Germinal center (tissue), 1 donor: ENCODE results near the gene SLC4A1AP.
A peak's percentile ranks its signal among the peaks of the same experiment; 100 is the strongest.

Source experiments
- DNase-seq: peaks from one replicate; pipeline ENCODE4 v3.0.0; 2012; ENCODE audit warnings: mixed read lengths, low spot score

The SLC4A1AP gene

GRCh38 chr2:27721884-27722485 lies 58.3 kb downstream of the SLC4A1AP start:
- no peak for DNase-seq

GRCh38 chr2:27723372-27724144 lies 59.9 kb downstream of the SLC4A1AP start:
- DNase-seq = peak; percentile 48

- DNase-seq = no peak
Measured at GRCh38 chr2:27724191-27724590, 60.5 kb downstream of the SLC4A1AP start.

- DNase-seq = no peak
Measured at GRCh38 chr2:27724905-27725701, 61.4 kb downstream of the SLC4A1AP start.

GRCh38 chr2:27727257-27727656 lies 63.6 kb downstream of the SLC4A1AP start:
- no peak for DNase-seq

- no peak for DNase-seq
Measured at GRCh38 chr2:27728081-27728858, 64.6 kb downstream of the SLC4A1AP start.

GRCh38 chr2:27729198-27729597 lies 65.5 kb downstream of the SLC4A1AP start:
- no peak for DNase-seq

- no peak for DNase-seq
Measured at GRCh38 chr2:27729614-27730013, 65.9 kb downstream of the SLC4A1AP start.

GRCh38 chr2:27730261-27730662 lies 66.6 kb downstream of the SLC4A1AP start:
- DNase-seq = no peak

- no peak for DNase-seq
Measured at GRCh38 chr2:27730980-27731691, 67.4 kb downstream of the SLC4A1AP start.

GRCh38 chr2:27734305-27734704 lies 70.6 kb downstream of the SLC4A1AP start:
- no peak for DNase-seq

GRCh38 chr2:27735263-27735904 lies 71.7 kb downstream of the SLC4A1AP start:
- peak; percentile 41 for DNase-seq

GRCh38 chr2:27736031-27736889 lies 72.6 kb downstream of the SLC4A1AP start:
- no peak for DNase-seq

- no peak for DNase-seq
Measured at GRCh38 chr2:27736890-27737204, 73.2 kb downstream of the SLC4A1AP start.

- no peak for DNase-seq
Measured at GRCh38 chr2:27737676-27738348, 74.1 kb downstream of the SLC4A1AP start.

- no peak for DNase-seq
Measured at GRCh38 chr2:27738349-27739057, 74.8 kb downstream of the SLC4A1AP start.

- DNase-seq = no peak
Measured at GRCh38 chr2:27739058-27739373, 75.3 kb downstream of the SLC4A1AP start.

GRCh38 chr2:27741673-27742072 lies 78.0 kb downstream of the SLC4A1AP start:
- DNase-seq = no peak

GRCh38 chr2:27742571-27742970 lies 78.9 kb downstream of the SLC4A1AP start:
- DNase-seq = no peak
